T-helper 1 cell treated with Interleukin-12 subunit alpha and Interleukin-12 subunit beta and Interleukin-4 antibody, amounts not matched to agents 30 μg/mL and 1 μg/mL, for 36 hours (primary cell): ENCODE data around the gene MAP3K14.

Experiments used
- H3K27ac Mint-ChIP-seq: one replicate; pipeline ENCODE4 v1.8.0; 2021; ENCODE audit warnings: mild to moderate bottlenecking, mixed read lengths
- H3K27me3 Mint-ChIP-seq: one replicate; pipeline ENCODE4 v1.8.0; 2021; ENCODE audit warnings: low read depth, mixed read lengths
- H3K36me3 Mint-ChIP-seq: one replicate; pipeline ENCODE4 v1.8.0; 2021; ENCODE audit warnings: low read depth, mixed read lengths
- H3K4me1 Mint-ChIP-seq: one replicate; pipeline ENCODE4 v1.8.0; 2021; ENCODE audit warnings: low read depth, mixed read lengths
- H3K4me3 Mint-ChIP-seq: one replicate; pipeline ENCODE4 v1.8.0; 2021; ENCODE audit warnings: mild to moderate bottlenecking, moderate library complexity, mixed read lengths
- H3K9me3 Mint-ChIP-seq: one replicate; pipeline ENCODE4 v1.8.0; 2021; ENCODE audit warnings: mixed read lengths

Gene MAP3K14

GRCh38 chr17:45230787-45231480 is 85.9 kb downstream of the MAP3K14 start:
- Mint-ChIP-seq H3K36me3 (peaks cover 34% of the 10 kb centered on the region), H3K9me3 (no peaks in the 10 kb centered on the region), H3K4me3 (no peak overlapping the region), H3K4me1 (peaks cover 78% of the 10 kb centered on the region), H3K27ac (peak overlapping the region; percentile 96), H3K27me3 (no peaks in the 10 kb centered on the region)

- H3K27ac Mint-ChIP-seq: peak overlapping the region; percentile 96
- no peaks in the 10 kb centered on the region for H3K27me3 Mint-ChIP-seq
- H3K4me1 Mint-ChIP-seq: peaks cover 78% of the 10 kb centered on the region
- H3K9me3 Mint-ChIP-seq: no peaks in the 10 kb centered on the region
- peaks cover 33% of the 10 kb centered on the region for H3K36me3 Mint-ChIP-seq
- peak overlapping the region; percentile 40 for H3K4me3 Mint-ChIP-seq
These were observed 86.4 kb downstream of the MAP3K14 start for GRCh38 chr17:45230410-45230786.

GRCh38 chr17:45229681-45230409 is 87.0 kb downstream of the MAP3K14 start:
- no peaks in the 10 kb centered on the region for H3K27me3 Mint-ChIP-seq
- H3K36me3 Mint-ChIP-seq: peaks cover 32% of the 10 kb centered on the region
- peak overlapping the region; percentile 96 for H3K27ac Mint-ChIP-seq
- no peaks in the 10 kb centered on the region for H3K9me3 Mint-ChIP-seq
- H3K4me3 Mint-ChIP-seq: peak overlapping the region; percentile 81
- H3K4me1 Mint-ChIP-seq: peaks cover 78% of the 10 kb centered on the region

GRCh38 chr17:45228763-45229539 is 87.9 kb downstream of the MAP3K14 start:
- Mint-ChIP-seq H3K27me3 (no peaks in the 10 kb centered on the region), H3K4me1 (peaks cover 79% of the 10 kb centered on the region), H3K36me3 (peaks cover 35% of the 10 kb centered on the region), H3K27ac (peak overlapping the region; percentile 96), H3K4me3 (peak overlapping the region; percentile 81), H3K9me3 (no peaks in the 10 kb centered on the region)

- Mint-ChIP-seq H3K4me1 (peaks cover 78% of the 10 kb centered on the region), H3K36me3 (peaks cover 39% of the 10 kb centered on the region), H3K9me3 (no peaks in the 10 kb centered on the region), H3K27me3 (no peaks in the 10 kb centered on the region), H3K27ac (peak overlapping the region; percentile 96), H3K4me3 (peak overlapping the region; percentile 81)
These were observed 88.7 kb downstream of the MAP3K14 start for GRCh38 chr17:45227926-45228762.

GRCh38 chr17:45227101-45227925 is 89.5 kb downstream of the MAP3K14 start:
- peak overlapping the region; percentile 95 for H3K4me3 Mint-ChIP-seq
- peaks cover 71% of the 10 kb centered on the region for H3K4me1 Mint-ChIP-seq
- H3K27me3 Mint-ChIP-seq: no peaks in the 10 kb centered on the region
- peak overlapping the region; percentile 96 for H3K27ac Mint-ChIP-seq
- H3K36me3 Mint-ChIP-seq: peaks cover 40% of the 10 kb centered on the region
- H3K9me3 Mint-ChIP-seq: no peaks in the 10 kb centered on the region

- Mint-ChIP-seq H3K4me1 (peaks cover 65% of the 10 kb centered on the region), H3K9me3 (no peaks in the 10 kb centered on the region), H3K36me3 (peaks cover 39% of the 10 kb centered on the region), H3K27me3 (no peaks in the 10 kb centered on the region), H3K4me3 (peak overlapping the region; percentile 95), H3K27ac (peak overlapping the region; percentile 96)
These were observed 90.2 kb downstream of the MAP3K14 start for GRCh38 chr17:45226576-45226975.

GRCh38 chr17:45225964-45226530 is 90.8 kb downstream of the MAP3K14 start:
- no peaks in the 10 kb centered on the region for H3K27me3 Mint-ChIP-seq
- H3K27ac Mint-ChIP-seq: peak overlapping the region; percentile 96
- peak overlapping the region; percentile 95 for H3K4me3 Mint-ChIP-seq
- H3K4me1 Mint-ChIP-seq: peaks cover 63% of the 10 kb centered on the region
- H3K9me3 Mint-ChIP-seq: no peaks in the 10 kb centered on the region
- peaks cover 39% of the 10 kb centered on the region for H3K36me3 Mint-ChIP-seq

GRCh38 chr17:45225051-45225700 is 91.6 kb downstream of the MAP3K14 start:
- peaks cover 43% of the 10 kb centered on the region for H3K36me3 Mint-ChIP-seq
- H3K4me1 Mint-ChIP-seq: peaks cover 64% of the 10 kb centered on the region
- no peaks in the 10 kb centered on the region for H3K9me3 Mint-ChIP-seq
- H3K27ac Mint-ChIP-seq: peak overlapping the region; percentile 96
- H3K27me3 Mint-ChIP-seq: no peaks in the 10 kb centered on the region
- peak overlapping the region; percentile 95 for H3K4me3 Mint-ChIP-seq

- Mint-ChIP-seq H3K27ac (peak overlapping the region; percentile 96), H3K4me3 (peak overlapping the region; percentile 95), H3K4me1 (peaks cover 64% of the 10 kb centered on the region), H3K36me3 (peaks cover 49% of the 10 kb centered on the region), H3K27me3 (no peaks in the 10 kb centered on the region), H3K9me3 (no peaks in the 10 kb centered on the region)
These were observed 92.2 kb downstream of the MAP3K14 start for GRCh38 chr17:45224671-45225050.

- Mint-ChIP-seq H3K27me3 (no peaks in the 10 kb centered on the region), H3K4me1 (peaks cover 65% of the 10 kb centered on the region), H3K9me3 (no peaks in the 10 kb centered on the region), H3K27ac (peak overlapping the region; percentile 96), H3K4me3 (peak overlapping the region; percentile 95), H3K36me3 (peaks cover 54% of the 10 kb centered on the region)
These were observed 93.0 kb downstream of the MAP3K14 start for GRCh38 chr17:45223539-45224528.

- Mint-ChIP-seq H3K27ac (peak overlapping the region; percentile 96), H3K36me3 (peaks cover 55% of the 10 kb centered on the region), H3K4me3 (peak overlapping the region; percentile 95), H3K4me1 (peaks cover 59% of the 10 kb centered on the region), H3K9me3 (no peaks in the 10 kb centered on the region), H3K27me3 (no peaks in the 10 kb centered on the region)
These were observed 93.8 kb downstream of the MAP3K14 start for GRCh38 chr17:45222996-45223538.
